Esophagus muscularis mucosa (tissue), 4 donors: ENCODE measurements around the gene THSD7A.

Source experiments
- CTCF ChIP-seq, 3 experiments: fragments of 200-600 bp in 2 of 3; fragments of 450-650 bp in 1 of 3; sonication (generic) in 2 of 3; IDR thresholded peaks; one replicate each; pipeline ENCODE4 v1.5.1; 2017 to 2019; ENCODE audit warnings: antibody characterized with exemption in 3 of 3, mild to moderate bottlenecking in 2 of 3, moderate library complexity in 1 of 3
- EP300 ChIP-seq: sonication (generic); formaldehyde crosslinking; IDR thresholded peaks from one replicate; pipeline ENCODE4 v1.6.1; 2017; ENCODE audit warnings: antibody characterized with exemption
- POLR2A ChIP-seq: fragments of 450-650 bp; IDR thresholded peaks from one replicate; pipeline ENCODE4 v1.6.1; 2017; ENCODE audit warnings: antibody characterized with exemption, moderate library complexity, mild to moderate bottlenecking, low read depth
- POLR2AphosphoS5 ChIP-seq, 2 donors: sonication (generic); formaldehyde crosslinking; IDR thresholded peaks; one replicate each; pipeline ENCODE4 v1.6.1; 2017; ENCODE audit warnings: antibody characterized with exemption in 2 of 2

- TF ChIP-seq CTCF (IDR thresholded peaks at IDR 0.05) = no peak
- no peak for TF ChIP-seq POLR2A
- no peak for TF ChIP-seq POLR2AphosphoS5 (IDR thresholded peaks at IDR 0.05)
- TF ChIP-seq EP300 = no peak
These were observed 346.4 kb downstream of the THSD7A start for GRCh38 chr7:11485636-11486035.
